Neural progenitor cell (in vitro differentiated cells): ENCODE results near the gene ZFHX3.

ENCODE experiments used
- EZH2 ChIP-seq: fragments of 200-600 bp; sonication (generic); IDR thresholded peaks from 2 replicates; pipeline ENCODE4 v1.6.1; 2017; ENCODE audit warnings: antibody characterized with exemption, mild to moderate bottlenecking, moderate library complexity
- EZH2phosphoT487 ChIP-seq: fragments of 200-600 bp; sonication (generic); IDR thresholded peaks from 2 replicates; pipeline ENCODE4 v1.6.1; 2017; ENCODE audit warnings: antibody characterized with exemption
- TF ChIP-seq, protein P1 (sequence below): fragments of 200-600 bp; sonication (generic); IDR thresholded peaks from 2 replicates; pipeline ENCODE4 v1.5.1; 2017; ENCODE audit warnings: antibody characterized with exemption, mild to moderate bottlenecking

DNA sequence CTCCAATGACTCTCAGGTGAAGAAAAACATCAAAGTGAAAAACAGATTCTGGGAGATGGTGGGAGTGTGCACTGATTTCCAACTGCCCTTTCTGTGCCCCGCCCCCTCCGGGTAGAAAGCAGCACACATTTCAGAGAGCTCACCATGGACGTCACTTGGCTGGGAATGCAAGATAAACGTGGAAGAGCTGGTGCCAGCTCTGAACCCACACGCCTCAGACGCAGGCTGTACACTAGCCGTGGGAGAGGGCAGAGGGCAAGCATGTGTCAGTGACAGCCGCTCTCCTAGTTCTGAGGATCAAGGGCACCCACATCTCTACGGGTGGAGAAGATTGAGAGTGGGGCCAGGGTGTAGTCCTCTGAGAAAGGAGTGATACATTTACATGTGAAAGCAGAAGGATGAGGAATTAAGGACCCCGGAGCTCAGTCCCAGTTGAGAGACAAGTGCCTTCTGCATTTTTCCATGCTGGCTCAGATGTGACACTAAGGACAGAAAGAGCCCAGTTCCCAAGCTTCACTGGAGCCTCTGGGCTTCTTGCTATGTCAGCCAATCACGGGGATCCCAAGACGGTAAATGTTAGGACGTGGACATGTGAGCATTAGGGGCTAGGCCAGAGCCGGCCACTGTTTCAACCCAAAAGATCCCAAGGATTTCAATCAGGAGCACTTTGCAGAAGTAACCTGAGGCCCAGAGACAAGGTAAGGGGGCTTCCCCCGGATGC is 101.3 kb downstream of the ZFHX3 start:
- TF ChIP-seq, protein P1, sequence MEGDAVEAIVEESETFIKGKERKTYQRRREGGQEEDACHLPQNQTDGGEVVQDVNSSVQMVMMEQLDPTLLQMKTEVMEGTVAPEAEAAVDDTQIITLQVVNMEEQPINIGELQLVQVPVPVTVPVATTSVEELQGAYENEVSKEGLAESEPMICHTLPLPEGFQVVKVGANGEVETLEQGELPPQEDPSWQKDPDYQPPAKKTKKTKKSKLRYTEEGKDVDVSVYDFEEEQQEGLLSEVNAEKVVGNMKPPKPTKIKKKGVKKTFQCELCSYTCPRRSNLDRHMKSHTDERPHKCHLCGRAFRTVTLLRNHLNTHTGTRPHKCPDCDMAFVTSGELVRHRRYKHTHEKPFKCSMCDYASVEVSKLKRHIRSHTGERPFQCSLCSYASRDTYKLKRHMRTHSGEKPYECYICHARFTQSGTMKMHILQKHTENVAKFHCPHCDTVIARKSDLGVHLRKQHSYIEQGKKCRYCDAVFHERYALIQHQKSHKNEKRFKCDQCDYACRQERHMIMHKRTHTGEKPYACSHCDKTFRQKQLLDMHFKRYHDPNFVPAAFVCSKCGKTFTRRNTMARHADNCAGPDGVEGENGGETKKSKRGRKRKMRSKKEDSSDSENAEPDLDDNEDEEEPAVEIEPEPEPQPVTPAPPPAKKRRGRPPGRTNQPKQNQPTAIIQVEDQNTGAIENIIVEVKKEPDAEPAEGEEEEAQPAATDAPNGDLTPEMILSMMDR: no peak
- TF ChIP-seq EZH2: no peak
- TF ChIP-seq EZH2phosphoT487: no peak
